Measurements from ENCODE around the gene VGLL3. TPM values are rescaled to one million over a fixed set of nuclear protein-coding genes. Genes with fewer than 3 reads are reported as not detected.

The VGLL3 gene
- total RNA-seq, 2 donors from 2014 or later = 0.44 to 1.8 TPM

- Mint-ChIP-seq H3K36me3 (ENCODE audit: low read depth) (no peaks in the 10 kb centered on the region), H3K9me3 (no peaks in the 10 kb centered on the region), H3K4me1 (no peaks in the 10 kb centered on the region), H3K27ac (no peak overlapping the region), H3K4me3 (no peak overlapping the region), H3K27me3 (ENCODE audit: insufficient read depth) (no peaks in the 10 kb centered on the region)
- no peaks in the 10 kb centered on the region for H3K27me3 ChIP-seq (ENCODE audit: control insufficient read depth, insufficient read depth, low read length, poor library complexity, severe bottlenecking)
- 91 to 100% methylated on average over 3 to 4 of the region's 4 CpGs for WGBS, 2 experiments (ENCODE audit: insufficient coverage in 1 of 2, insufficient read length in 1 of 2)
- no peak overlapping the region for H3K9ac ChIP-seq (ENCODE audit: extremely low read depth, low read length, poor library complexity, severe bottlenecking)
- H3K4me3 ChIP-seq (ENCODE audit: low read length) = no peak overlapping the region
- no peak for TF ChIP-seq CTCF (conservative IDR thresholded peaks at IDR 0.05)
- H3K9me3 ChIP-seq (ENCODE audit: control insufficient read depth, low read length) = no peaks in the 10 kb centered on the region
- no peak overlapping the region for H3K27ac ChIP-seq (ENCODE audit: low read depth, low read length)
- no peaks in the 10 kb centered on the region for H3K36me3 ChIP-seq (ENCODE audit: control insufficient read depth, insufficient read depth, low read length)
- H3K4me1 ChIP-seq (ENCODE audit: control insufficient read depth, insufficient read depth, low read length) = no peaks in the 10 kb centered on the region
- DNase-seq = no peak
Measured at GRCh38 chr3:87002346-87002745, 11.4 kb upstream of the VGLL3 start.

- no peak overlapping the region for H3K9ac ChIP-seq (ENCODE audit: extremely low read depth, low read length, poor library complexity, severe bottlenecking)
- no peaks in the 10 kb centered on the region for H3K36me3 Mint-ChIP-seq (ENCODE audit: low read depth)
- H3K27ac ChIP-seq (ENCODE audit: low read depth, low read length) = no peak overlapping the region
- H3K27me3 ChIP-seq (ENCODE audit: control insufficient read depth, insufficient read depth, low read length, poor library complexity, severe bottlenecking) = no peaks in the 10 kb centered on the region
- no peaks in the 10 kb centered on the region for H3K9me3 ChIP-seq (ENCODE audit: control insufficient read depth, low read length)
- no peak overlapping the region for H3K27ac Mint-ChIP-seq
- DNase-seq = no peak
- H3K9me3 Mint-ChIP-seq = no peaks in the 10 kb centered on the region
- H3K36me3 ChIP-seq (ENCODE audit: control insufficient read depth, insufficient read depth, low read length) = no peaks in the 10 kb centered on the region
- no peaks in the 10 kb centered on the region for H3K4me1 ChIP-seq (ENCODE audit: control insufficient read depth, insufficient read depth, low read length)
- WGBS, 2 experiments (ENCODE audit: insufficient coverage in 1 of 2, insufficient read length in 1 of 2) = 63 to 67% methylated on average over 1 to 4 of the region's 4 CpGs
- H3K4me3 ChIP-seq (ENCODE audit: low read length) = no peak overlapping the region
- no peaks in the 10 kb centered on the region for H3K27me3 Mint-ChIP-seq (ENCODE audit: insufficient read depth)
- TF ChIP-seq CTCF (conservative IDR thresholded peaks at IDR 0.05) = no peak
- no peaks in the 10 kb centered on the region for H3K4me1 Mint-ChIP-seq
- no peak overlapping the region for H3K4me3 Mint-ChIP-seq
Measured at GRCh38 chr3:87001473-87002098, 10.6 kb upstream of the VGLL3 start.

- H3K27me3 Mint-ChIP-seq (ENCODE audit: insufficient read depth) = no peaks in the 10 kb centered on the region
Measured at GRCh38 chr3:87000940-87001339, 10.0 kb upstream of the VGLL3 start.

More at GRCh38 chr3:87000940-87001339, 10.0 kb upstream of the VGLL3 start:
- WGBS, 2 experiments (ENCODE audit: insufficient coverage in 1 of 2, insufficient read length in 1 of 2) = 89 to 100% methylated on average over 2 to 4 of the region's 4 CpGs
- Mint-ChIP-seq H3K9me3 (no peaks in the 10 kb centered on the region), H3K36me3 (ENCODE audit: low read depth) (no peaks in the 10 kb centered on the region), H3K4me3 (no peak overlapping the region), H3K27ac (no peak overlapping the region), H3K4me1 (no peaks in the 10 kb centered on the region)
- no peak overlapping the region for H3K4me3 ChIP-seq (ENCODE audit: low read length)
- no peaks in the 10 kb centered on the region for H3K4me1 ChIP-seq (ENCODE audit: control insufficient read depth, insufficient read depth, low read length)
- no peaks in the 10 kb centered on the region for H3K27me3 ChIP-seq (ENCODE audit: control insufficient read depth, insufficient read depth, low read length, poor library complexity, severe bottlenecking)
- DNase-seq = no peak
- TF ChIP-seq CTCF (conservative IDR thresholded peaks at IDR 0.05) = no peak
- no peaks in the 10 kb centered on the region for H3K9me3 ChIP-seq (ENCODE audit: control insufficient read depth, low read length)
- no peak overlapping the region for H3K9ac ChIP-seq (ENCODE audit: extremely low read depth, low read length, poor library complexity, severe bottlenecking)
- no peak overlapping the region for H3K27ac ChIP-seq (ENCODE audit: low read depth, low read length)
- no peaks in the 10 kb centered on the region for H3K36me3 ChIP-seq (ENCODE audit: control insufficient read depth, insufficient read depth, low read length)

Measured in endodermal cell (in vitro differentiated cells).